Mesenteric fat pad (tissue), 1 donor: ENCODE measurements around the gene SULF2. TPM values are rescaled to one million over a fixed set of nuclear protein-coding genes. Genes with fewer than 3 reads are reported as not detected.

ENCODE experiments used
- DNase-seq: peaks from one replicate; pipeline ENCODE4 v3.0.0-alpha.2; 2020; ENCODE audit warnings: low spot score
- total RNA-seq: library from RNA; stranded (reverse); fragmentation: NEBNext Ultra II Directional; extraction: Animal tissue kit (Norgen Biotek cat#: 25700); gene quantifications from one replicate; pipeline ENCODE4 v1.2.1, GENCODE V29; 2021
- donor health status: DM: yes; HTN: yes; CAD: no.

The SULF2 gene
- total RNA-seq, 1 donor from 2014 or later, result 68.7 TPM

DNA sequence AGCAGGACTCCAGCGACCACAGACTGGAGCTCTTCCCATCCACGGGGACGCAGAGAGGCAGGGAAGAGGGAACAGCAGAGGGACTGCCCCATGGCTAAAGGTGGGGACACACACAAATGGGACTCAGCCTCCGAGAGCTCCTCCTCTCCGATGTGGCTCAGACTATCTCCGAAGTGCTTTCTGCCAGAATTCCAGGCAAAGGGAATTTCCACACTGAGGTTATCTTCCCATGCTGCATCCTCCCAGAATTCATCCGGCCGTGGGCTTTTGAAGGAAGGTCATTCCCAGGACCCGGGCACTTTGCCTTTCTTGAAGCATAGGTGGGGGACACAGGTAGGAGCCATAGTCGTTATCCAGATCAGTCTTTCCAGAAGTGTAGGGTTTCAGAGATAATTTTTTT is 67.9 kb downstream of the SULF2 start:
- no peak for DNase-seq

DNA sequence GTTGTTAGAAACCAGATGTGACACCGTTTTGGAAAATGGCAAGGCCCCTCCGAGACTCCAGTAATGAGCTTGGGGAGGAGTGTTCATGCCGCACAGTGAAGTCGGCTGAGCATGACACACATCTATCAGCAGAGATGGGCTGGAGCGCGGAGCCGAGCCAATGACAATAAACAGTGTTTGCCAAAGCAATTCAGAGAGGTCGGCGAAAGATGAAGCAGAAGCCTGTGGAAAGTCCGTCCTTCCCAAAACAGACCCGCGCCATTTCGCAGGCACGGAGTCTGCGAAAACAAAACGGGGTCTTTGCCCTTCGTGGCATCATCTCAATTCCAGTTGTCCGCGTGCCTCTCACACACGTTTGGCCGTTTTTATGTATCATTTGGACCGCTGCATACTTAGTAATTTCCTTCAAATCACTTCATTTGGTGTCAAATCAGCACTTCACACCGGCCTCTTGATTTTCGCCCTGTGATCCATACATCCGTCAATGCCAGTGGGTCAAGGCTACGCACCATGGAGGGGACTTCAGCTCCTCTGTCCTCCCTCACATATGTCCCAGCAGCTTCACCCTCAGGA is 71.3 kb downstream of the SULF2 start:
- no peak for DNase-seq

DNA sequence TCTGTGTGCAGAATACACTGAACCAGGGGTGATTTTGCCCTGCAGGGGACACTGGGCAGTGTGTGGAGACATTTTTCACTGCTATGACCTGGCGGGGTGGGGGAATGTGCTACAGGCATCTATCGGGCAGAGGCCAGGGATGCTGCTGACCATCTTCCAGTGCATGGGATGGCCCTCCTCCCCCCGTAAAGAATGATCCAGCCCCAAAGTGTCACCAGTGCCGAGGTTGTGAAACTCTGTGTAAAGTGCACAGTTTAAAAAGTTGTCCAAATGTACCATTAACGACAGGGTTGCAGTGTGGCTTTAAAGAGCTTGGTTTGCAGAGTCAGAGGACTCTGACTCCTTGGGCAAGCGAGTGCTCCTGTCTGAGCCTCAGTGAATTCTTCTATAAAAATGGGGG is 72.1 kb downstream of the SULF2 start:
- no peak for DNase-seq

DNA sequence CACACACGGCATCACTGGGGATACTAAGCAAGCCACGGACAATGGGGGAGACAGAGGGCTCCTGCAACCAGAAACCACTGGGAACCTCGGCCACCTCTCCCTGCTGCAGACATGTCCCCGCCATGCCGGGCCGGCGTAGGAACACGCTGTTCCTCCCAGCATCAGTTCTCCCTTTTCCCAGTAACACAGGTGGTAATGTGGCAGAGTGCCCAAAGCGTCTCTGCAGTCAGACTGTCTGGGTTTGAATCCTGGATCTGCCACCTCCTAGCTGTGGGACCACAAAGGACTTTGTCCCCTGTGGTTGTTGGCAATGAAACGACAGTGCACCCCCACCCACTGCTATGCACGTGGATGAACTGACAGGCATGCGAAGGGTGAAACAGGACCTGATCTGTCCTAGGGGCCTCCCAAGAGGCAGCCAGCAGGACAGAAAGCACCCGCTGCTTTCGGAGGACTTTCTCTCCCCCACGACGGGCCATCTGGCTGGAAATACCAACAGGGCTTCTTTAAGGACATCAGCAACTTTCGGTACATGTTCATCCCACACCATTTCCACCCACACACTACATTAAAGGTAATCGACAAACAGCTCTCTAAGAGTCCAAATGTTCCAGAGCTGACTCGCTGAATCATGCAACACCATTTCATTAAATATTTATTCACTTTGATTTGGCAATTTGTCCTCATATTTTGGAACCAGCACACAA is 74.1 kb downstream of the SULF2 start:
- DNase-seq, result no peak

DNA sequence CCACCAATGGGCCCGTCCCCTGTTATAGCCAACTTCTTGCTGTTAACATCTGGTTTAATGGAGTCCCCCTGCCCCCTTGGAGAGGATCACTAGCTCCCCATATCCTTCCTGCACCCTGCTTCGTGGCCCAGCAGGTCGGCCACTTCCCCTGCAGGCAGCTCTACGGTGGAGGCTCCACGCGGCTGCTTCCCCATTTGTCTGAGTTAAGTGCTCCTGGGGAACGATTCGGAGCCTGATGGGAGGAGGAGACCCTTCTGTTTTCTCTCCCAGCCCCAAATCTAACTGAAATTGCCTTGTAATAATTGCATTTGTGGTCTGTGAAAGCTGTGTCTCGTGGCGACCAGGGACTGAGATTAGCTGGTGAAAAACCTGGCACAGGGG is 74.6 kb downstream of the SULF2 start:
- no peak for DNase-seq

DNA sequence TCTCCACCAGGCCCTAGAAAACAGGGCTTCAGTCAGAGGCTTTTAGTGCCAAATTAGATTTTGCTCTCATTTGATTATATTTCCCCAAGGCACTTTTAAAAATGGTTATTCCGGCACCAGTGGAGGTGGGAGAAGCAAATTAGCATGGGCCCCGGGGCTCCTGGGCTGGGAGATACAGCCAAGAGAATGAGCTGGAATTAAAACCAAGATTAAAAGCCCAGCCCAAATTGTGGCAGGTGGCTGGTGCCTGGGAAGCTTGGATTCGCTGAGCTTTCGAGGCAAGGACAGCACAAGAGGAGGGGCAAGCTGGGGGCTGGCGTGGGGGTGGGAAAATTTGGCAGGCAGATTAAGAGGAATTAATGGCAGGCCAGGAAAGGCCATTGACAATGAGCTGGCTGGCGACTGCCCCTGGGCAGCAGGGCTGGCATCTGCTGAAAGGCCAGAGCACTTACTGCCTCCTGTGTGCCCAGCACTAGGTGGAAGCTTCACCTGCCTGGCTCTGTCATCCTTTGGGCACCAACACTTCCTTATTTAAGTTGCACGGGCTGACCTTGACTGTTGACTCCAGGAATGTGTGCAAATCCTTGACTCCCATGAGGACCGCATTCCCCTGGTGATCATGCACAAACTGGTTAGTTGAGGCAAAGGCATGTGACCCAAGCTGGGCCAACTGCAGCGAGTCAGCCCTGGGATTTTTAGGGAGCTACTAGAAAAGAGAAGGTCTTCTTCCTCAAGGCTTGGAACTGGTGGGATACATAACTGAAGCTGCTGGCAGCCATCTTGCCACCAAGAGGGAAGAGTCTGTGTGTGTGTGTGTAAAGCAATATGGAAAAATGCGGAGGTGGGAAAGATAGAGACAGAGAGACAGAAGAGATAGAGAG is 76.1 kb downstream of the SULF2 start:
- no peak for DNase-seq

DNA sequence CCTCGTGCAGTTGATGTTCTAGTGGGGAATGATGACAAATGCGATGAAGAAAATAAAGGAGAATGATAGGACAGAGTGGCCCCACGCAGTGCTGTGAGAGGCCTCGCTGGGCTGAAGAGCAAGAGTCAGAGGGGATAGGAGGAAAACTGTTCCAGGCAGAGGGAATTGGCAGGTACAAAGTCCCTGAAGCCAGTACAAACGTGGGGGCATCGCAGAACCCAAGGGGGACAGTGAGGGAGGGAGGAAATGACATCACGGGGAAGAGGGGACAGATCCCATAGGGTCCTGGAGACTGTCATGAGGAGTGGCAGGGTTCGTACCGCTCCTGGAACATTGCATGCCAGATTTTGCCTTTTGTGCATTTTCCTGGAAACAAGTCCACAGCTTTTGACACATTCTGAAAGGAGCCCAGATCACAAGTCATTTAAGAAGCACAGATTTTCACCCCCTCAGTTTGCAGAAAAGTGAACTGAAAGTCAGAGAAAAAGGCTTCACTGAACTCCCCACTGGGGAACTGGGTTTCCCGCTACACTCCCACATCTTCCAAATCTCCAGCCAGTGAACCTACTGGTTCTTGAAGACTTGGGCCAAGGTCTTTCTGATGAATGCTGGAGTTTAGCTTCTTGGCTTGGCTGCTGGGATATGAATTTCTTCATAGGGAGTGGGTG is 77.0 kb downstream of the SULF2 start:
- DNase-seq, result no peak

DNA sequence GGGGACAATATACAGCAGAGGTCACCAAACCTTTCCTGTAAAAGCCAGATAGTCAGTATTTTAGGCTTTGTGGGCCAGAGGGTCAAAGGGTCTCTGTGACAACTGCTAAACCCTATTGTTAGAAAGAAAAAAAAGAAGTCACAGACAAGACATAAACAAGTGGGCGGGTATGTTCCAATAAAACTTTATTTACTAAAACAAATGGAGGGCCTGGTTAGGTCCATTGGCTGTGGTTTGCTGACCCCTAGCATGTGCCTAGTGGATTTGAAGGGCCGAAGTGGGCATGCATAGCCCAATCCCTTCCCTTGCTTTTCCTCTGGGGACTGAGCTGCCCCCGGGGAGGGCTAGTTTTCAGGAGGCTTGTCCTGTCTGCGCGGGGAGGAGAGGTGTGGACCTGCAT is 78.9 kb downstream of the SULF2 start:
- no peak for DNase-seq

DNA sequence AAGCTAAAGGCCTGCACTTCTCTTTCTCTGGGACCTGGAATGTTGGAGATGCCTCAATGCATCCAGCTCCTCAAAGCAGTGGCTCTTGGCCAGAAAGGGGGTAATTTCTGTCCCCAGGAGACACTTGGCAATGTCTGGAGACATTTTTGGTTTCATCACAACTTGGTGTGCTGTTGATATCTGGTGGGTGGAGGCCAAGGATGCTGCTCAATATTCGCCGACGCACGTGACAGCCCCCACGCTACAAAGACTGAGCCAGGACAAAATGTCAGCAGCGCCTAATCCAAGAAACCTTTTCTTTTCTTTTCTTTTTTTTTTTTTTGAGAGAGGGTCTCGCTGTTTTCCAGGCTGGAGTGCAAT is 79.8 kb downstream of the SULF2 start:
- DNase-seq, result no peak

DNA sequence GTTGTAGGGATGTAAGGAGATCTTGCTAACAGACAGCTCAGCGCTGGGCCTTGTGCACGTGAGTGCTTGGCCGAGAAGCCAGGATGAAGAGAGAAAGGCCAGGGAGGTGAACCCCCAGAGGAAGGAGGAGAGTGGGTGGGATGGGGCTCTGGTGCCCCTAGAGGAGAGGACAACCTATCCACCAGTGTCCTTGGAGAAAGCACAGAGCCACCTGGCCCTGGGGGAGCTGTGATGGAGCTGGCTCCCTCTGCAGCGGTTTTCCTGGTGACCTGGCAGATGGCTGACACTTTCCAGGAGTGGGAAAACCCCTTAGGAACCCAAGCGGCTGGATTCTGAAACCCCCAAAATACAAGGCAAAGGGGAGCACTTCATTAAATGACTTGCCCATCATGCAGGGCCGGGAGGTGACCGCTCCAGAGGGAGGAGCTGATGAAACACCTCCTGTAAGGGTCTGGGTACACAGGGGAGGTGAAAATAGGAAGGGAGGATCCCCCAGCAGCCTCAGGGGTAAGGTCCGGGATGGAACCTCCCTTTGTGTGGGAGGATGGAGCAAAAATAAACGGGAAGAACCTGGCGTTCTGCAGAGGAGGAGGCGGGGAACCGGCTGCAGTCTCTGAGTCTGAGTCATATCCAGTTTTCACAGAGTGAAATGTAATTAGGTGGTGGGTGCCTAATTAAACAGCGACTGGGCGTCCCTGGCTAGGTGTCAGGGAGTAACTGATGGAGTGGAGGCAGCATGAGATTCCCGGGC is 80.4 kb downstream of the SULF2 start:
- no peak for DNase-seq

DNA sequence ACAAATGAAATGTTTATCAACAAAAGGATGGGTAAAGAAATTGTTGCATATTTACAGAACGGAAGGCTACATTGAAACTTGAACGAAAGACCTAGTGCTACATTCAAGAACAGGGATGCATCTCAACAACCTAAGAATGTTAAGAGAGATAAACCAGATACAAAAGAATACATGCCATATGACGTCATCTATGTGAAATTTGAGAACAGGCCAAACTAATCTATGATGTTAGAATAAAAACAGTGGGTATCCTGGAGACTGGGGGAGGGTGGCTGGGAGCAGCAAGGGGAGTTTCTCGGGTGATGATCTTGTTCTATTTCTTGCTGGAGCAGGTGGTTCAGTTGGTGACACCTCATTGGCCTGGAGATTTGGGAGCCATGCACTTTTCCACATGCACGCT is 81.5 kb downstream of the SULF2 start:
- no peak for DNase-seq

DNA sequence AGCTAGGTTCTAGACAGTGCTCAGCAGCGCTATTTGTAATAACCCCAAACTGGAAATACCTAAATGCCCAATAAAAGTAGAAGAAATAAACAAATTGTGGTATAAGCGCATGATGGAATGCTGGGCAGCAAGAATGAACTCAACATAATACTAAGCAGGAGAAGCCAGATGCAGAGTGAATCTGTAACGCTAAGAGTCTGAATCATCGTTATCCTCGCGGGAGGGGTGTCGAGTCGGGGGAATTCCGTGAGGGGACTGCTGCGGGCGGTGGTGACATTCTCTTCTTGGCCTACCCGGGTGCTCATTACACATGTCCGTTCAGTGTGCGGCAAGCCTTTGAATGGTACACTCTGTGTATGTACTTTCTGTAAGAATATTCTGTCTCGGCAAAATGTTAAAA is 83.7 kb downstream of the SULF2 start:
- no peak for DNase-seq

DNA sequence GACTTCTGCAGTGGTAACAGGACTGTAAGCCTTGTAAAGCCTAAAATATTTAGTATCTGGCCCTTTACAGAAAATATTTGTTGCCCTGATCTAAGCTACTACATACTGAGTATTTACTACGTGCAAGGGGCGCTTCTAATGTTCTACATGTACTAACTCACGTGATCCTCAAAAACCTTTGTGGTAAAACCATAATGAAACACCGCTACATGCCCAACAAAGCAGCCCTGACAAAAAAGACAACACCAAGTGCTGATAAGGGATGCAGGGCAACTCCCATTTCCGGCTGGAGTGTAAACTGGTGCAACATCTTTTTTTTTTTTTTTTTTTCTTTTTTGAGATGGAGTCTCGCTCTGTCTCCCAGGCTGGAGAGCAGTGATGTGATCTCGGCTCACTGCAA is 85.0 kb downstream of the SULF2 start:
- no peak for DNase-seq

DNA sequence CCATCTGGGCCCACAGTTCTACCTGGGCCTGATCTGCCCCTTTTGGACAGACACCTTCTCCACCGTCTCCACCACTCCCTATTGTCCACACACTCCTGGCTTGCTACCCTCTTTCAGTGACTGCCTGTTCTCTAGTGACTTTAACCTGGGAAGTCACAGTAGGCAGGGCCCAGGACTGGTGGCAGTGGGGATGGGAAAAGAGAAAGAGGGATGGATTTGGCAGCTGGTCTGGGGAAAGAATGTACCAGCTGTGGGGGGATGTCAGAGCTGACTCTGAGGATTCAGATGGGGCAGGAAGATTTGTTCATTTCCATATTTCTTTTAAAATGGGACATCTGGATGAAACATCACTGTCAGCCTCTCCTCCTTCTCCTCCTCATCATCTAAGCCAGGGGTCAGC is 85.5 kb downstream of the SULF2 start:
- DNase-seq, result no peak

DNA sequence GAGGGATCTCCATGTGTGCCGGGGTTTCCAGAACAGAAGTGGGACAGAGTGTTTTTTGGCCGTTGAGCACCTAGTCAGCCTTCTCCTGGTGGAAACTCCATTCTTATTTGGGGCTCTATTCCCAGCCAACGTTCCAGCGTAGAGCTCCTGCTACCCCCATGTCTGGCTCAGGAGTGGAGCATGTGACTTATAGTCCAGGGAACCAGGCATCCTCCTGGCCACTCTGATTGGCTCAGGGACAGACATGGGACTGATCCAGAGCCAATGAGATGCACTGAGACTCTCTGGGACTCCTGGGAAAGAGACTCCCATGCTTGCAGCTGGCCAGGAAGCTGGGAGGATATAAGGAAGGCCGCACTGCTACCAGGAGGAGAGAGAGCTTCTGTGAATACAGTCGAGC is 87.1 kb downstream of the SULF2 start:
- DNase-seq, result no peak

DNA sequence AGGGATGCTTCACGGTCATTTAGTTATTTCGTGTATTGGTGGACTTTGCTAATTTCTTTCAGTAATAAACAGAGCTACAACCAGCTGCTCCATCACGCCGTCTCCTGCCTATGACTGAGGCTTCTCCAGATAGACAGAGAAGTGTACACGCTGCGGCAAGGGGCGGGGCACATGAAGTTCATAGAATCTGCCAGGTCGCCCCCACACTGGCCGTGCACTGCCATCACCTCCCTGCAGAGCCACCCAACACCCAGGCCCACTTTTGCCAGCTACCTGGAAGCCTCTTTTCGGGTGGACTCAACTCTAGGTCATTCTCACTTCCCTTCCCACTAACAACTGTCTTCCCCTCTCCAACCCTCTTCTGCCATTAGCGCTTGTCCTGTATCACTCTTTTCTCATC is 88.4 kb downstream of the SULF2 start:
- DNase-seq, result no peak

DNA sequence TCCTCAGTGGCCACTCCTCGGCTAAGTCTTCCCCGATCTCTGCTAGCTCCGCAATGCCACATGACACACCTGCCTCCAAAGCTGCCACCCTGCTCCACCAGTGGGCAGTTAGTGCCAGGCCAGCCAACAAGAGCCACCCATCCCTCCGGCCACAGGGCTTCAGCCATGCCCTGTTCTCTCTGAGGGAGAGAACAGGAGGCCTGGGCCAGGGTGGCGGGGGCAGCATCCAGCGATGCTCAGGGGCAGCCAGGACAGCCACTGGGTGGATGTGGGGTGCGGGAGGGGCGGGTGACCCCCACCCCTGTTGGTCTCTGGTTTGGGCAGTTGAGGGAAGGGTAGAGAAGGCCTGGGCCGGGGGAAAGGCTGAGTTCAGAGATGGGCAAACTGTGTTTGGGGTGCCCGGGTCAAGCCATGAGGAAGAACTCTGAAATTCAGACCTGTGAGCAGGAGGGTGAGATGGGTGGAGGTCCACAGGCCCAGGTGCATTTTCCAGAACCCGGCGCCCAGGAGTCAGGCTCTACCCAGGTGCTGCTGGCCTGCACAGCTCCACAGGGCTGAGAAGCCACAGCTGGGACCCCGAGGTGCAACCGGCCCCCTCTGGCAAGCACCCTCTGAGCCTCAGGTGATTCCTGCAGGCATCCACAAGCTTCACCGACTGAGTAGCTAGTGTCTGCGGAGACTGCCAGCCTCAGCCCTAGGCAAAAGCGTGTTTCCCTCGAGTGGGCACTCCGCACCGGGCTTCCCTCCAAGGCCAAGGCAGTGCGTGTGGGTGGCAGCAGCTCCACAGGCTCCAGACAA is 91.1 kb downstream of the SULF2 start:
- no peak for DNase-seq

DNA sequence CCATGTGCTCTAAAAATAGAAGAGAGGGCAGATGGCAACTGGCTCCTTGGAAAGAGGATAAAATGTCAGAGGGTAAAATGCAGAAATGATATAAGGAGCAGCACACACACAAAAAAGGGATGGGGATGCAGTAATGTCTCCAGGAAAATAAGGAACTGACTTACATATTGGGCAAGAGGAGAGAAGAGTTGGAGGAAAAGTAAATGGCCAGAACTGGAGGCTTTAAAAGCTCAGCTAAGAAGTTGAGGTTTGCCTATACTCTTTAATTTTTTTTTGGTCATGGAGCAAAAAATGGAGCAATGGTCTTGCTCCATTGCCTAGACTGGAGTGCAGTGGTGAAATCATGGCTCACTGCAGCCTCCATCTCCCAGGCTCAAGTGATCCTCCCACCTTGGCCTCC is 93.7 kb downstream of the SULF2 start:
- DNase-seq, result no peak

DNA sequence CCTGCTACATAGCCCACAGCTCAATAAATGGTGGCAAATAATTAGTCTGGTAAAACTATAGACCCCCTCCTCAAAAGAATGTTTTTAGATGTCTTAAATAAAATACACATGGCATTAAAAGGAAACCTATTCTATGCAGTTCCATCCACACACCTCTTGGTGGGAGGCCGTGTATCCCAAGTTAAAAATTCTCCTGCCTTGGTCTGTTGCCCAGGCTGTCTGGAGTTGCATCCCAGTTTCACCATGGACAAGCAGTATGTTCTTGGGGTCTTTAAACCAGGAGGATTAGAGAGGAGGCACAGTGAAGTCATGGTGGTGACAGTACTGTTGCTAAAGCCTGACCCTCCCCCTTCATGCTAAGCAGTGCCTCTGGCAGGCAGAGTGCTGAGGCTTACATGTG is 95.5 kb downstream of the SULF2 start:
- no peak for DNase-seq
